Activated CD8-positive, alpha-beta memory T cell treated with anti-CD3 and anti-CD28 coated beads, Interleukin-2, amount 50 U/mL, for 1 hour (primary cell): Measurements from ENCODE around the gene HAUS5.
"Not testable (repeated sequence)": the region's sequence is repeated elsewhere in the genome, so short reads cannot be mapped to it uniquely, and the experiment has no call there.

Source experiments
- DNase-seq: peaks from one replicate; pipeline ENCODE4 v3.0.0-alpha.2; 2020; ENCODE audit errors: extremely low read depth

The HAUS5 gene, protein sequence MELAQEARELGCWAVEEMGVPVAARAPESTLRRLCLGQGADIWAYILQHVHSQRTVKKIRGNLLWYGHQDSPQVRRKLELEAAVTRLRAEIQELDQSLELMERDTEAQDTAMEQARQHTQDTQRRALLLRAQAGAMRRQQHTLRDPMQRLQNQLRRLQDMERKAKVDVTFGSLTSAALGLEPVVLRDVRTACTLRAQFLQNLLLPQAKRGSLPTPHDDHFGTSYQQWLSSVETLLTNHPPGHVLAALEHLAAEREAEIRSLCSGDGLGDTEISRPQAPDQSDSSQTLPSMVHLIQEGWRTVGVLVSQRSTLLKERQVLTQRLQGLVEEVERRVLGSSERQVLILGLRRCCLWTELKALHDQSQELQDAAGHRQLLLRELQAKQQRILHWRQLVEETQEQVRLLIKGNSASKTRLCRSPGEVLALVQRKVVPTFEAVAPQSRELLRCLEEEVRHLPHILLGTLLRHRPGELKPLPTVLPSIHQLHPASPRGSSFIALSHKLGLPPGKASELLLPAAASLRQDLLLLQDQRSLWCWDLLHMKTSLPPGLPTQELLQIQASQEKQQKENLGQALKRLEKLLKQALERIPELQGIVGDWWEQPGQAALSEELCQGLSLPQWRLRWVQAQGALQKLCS

DNA sequence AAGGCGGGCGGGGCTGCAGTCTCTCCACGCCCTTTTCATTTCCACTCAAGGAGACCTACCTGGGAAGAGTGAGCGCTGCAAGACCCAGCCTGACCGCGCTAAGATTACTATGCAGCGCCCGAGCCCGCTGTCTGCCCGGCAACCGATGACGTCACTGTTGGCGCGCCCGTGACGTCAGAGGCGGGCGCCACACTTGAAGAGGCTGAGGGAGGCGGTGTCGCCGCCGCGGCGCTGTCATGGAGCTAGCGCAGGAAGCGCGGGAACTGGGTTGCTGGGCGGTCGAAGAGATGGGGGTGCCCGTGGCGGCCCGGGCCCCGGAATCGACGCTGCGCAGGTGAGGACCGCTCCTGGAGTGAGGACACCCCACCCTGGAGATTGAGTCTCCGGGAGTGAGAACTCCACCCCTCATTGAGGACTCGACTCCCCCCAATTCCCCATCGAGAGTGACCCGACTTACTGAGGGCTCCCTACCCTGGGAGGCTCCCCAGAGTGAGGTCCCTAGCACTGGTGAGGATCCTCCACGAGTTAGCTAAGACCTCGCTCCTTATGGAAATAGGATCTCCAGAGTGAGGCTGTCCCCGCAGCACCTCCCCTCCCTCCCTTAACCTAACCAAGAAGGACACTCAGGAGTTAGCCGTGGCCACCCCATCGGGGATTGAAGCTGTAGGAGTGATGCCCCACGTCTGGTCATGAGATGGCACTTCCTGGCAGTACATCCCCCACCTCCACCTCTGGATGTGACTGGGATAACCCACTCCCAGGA is at the start of gene HAUS5:
HAUS5 (plus strand) TSS at position 177 of the 763 bp plus-strand sequence; CDS start at position 237, 60 bp downstream.
- DNase-seq = peak; percentile 72

DNA sequence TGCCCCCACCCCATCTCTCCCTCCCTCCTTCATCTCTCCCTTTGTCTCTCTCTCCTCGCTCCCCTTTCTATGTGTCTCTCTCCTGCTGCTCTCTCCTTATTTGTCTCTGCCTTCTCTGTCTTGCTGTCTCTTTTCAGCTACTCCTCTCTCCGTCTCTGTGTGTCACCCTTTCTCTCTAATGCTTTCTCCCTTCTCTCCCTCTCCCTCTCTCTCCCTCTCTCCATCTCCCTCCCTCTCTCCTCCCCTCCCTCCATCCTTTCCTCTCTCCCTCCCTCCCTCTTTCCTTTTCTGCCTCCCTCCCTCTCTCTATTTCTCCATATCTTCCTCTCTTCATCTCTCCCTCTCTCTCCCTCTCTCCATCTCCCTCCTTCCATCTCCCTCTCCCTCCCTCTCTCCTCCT is 49.8 kb upstream of the HAUS5 start:
- DNase-seq = no peak

DNA sequence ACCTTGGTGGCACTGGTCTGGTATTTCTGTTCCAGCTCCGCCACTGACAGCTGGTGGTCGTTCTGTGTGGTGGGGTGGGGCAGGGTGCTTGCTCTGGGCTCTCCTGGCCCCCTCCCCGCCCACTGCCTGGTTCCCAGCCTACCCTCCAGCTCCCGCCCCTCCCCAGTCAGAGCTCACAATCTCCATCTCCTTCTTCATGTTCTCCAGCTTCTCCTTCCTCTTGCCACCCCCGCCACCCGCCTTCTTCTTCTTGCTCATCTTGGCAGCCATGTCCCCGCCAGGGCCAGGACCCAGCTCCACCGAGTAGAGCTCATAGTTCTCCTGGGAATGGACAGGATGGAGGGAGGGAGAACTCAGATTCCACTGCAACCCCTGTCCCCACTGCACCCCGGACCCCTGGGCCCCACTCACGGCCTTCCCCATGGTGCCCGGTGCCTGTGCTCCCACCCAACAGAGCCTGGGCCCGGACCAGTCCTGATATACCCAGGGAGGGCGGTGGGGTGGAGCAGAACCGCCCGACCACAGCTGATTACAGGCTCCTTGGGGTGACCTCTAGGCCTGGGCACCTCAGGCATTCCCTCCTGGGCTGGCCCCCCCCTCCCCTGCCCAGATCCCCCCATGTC is 49.2 kb upstream of the HAUS5 start, which contains the start of gene ATP4A:
ATP4A (minus strand) TSS at position 452 of the 623 bp plus-strand sequence; CDS start at position 423, 29 bp downstream.
- no peak for DNase-seq

DNA sequence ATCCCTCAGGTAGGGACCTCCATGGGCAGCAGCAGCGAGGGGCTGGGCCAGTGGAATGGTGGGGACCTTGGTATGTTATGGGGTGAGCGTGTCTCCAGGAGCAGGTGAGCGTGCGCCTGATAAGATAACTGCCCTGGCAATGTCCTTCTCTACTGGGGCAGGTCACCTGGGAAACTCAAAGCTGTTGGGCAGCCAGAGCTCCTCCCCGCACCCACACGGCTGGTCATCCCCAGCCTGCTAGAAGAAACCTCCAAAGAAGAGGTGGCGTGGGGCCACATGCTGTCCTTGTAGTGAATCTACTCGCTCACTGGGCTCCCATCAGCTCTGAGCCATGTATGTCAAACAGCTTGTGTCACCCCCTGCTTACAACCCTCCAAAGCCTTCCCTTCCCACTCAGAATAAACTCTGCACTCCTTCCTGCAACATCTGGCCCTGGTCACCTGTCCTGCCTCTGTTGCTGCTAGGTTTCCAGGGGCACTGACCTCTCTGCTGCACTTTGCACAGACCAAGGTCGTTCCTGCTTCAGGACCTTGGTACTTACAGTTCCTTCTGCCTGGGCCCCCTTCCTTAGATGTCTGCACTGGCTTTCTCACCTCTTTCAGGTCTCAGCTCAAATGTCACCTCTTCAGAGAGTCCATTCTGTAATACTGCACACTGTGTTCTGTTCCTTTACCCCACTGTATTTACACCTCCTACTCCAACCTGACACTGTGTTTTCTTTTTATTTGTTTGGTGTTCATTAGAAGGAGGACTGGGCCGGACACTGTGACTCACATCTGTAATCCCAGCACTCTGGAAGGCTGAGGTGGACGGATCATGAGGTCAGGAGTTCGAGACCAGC is 47.3 kb upstream of the HAUS5 start:
- no peak for DNase-seq

DNA sequence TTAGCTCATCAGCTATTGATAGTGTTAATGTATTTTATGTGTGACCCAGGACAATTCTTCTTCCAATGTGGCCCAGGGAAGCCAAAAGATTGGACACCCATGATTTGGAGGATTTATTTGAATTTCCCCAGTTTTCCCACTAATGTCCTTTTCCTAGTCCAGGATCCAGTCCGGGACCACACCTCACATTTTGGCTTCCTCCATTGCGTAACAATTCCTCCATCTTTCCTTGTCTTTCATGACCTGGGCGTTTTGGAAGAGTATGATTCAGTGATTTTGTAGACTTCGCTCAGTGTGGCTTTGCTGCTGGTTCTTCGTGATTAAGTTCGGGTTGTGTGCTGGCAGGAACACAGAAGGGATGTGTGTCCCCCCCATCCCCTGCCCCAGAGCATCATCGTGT is 45.8 kb upstream of the HAUS5 start:
- no peak for DNase-seq

DNA sequence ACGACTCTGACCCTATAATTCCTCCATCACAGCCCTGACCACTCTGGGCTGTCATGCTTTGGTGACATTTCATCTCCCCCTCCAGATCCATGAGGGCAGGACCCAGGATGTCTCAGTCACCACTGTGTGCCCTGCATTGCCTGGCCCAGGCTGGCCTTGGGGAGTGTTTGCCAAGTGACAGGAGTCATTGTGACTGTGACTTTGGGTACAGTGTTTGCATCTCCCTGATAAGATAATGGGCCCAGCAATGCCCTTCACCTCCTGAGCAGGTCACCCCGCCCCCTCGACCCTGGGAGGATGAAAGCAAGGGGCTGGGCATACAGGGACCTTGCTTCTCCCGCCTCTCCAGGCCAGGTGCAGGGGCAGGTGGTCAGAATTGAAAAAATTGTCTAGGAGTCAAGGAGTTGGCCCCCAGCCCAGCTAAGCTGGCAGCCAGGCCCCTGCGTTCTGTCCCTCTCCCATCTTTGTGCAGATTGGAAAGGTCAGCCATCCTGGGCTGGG is 43.2 kb upstream of the HAUS5 start:
- no peak for DNase-seq

DNA sequence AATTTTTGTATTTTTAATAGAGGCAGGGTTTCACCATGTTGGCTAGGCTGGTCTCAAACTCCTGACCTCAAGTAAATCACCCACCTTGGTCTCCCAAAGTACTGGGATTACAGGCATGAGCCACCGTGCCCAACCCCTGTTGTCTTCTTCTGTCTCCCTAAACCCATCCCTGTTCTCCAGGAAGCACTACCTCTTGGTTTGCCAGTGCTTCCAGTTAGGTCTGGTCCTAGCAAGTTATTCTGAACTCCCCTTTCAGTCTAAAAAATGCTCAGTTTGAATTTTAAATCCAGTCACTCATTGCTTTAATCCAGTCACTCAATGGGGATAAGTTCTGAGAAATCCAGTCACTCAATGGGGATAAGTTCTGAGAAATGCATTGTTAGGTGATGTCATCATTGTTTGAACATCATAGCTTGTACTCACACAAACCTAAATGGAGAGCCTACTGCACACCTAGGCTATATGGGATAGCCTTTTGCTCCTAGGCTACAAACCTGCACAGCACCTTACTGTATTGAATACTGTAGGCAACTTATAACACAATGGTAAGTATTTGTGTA is 41.0 kb upstream of the HAUS5 start:
- no peak for DNase-seq

DNA sequence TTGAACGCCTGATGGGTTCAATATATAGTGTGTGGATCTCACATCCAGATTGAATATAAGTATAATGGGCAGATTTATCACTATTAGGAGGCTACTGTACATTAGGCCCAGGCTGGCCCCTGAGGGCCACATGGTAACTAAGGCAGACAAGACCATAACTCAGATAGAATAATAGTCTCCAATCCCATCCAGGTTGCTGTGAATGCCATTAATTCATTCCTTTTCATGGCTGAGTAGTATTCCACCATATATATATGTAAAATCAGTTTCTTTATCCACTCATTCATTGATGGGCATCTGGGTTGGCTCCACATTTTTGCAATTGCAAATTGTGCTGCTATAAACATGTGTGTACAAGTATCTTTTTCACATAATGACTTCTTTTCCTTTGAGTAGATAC is 34.6 kb upstream of the HAUS5 start:
- no peak for DNase-seq

DNA sequence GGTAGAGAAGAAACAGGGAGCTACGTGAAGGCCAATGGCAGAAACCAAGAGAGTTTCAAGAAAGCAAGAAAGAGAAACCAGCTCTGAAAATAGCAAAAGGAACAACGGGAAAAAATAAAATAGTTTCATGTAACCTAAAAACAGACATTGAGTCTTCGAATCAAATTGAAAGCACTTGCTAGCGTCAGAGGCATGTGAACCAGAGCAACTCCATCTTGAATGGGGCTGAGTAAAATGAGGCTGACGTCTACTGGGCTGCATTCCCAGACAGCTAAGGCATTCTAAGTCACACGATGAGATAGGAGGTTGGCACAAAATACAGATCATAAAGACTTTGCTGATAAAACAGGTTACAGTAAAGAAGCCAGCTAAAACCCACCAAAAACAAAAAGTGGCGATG is 33.8 kb upstream of the HAUS5 start:
- no peak for DNase-seq

DNA sequence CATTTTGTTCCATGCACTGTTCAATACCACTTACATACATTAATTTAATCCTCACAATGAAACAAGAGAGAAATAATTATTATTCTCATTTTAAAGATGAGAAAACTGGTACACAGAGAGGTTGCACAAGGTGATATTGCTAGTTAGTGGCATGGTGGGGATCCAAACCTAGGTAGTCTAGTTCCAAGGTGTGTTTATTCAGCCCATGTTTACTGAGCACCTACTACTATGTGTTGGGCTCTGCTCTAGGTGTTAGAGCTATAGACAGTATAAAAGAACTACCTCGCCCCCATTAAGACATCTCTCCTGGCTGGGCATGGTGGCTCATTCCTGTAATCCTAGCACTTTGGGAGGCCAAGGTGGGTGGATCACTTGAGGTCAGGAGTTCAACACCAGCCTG is 29.8 kb upstream of the HAUS5 start:
- DNase-seq = no peak

DNA sequence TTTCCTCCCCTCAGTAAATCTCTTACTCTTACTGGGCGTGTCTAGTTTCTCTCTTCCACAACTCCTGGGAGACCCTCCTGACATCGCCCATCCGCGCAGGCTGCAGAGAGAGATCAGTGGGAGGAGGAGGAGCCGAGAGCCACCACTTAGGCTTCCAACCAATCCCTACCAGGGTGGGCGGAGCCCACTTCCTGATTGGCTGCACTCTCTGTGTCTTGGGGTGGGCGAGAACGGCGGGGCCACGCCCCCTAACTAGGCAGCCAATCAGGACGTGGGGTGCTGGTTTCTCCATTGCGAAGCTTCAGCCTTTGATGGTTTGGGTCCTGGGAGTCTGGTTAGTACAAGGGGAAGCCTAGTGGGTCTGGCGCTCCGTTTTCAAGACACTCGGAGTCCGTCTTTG is 26.7 kb upstream of the HAUS5 start, which contains the start of gene PMIS2:
PMIS2 (plus strand) TSS at position 326 of the 400 bp plus-strand sequence. CDS start 87 bp downstream, outside the sequence.
- no peak for DNase-seq

DNA sequence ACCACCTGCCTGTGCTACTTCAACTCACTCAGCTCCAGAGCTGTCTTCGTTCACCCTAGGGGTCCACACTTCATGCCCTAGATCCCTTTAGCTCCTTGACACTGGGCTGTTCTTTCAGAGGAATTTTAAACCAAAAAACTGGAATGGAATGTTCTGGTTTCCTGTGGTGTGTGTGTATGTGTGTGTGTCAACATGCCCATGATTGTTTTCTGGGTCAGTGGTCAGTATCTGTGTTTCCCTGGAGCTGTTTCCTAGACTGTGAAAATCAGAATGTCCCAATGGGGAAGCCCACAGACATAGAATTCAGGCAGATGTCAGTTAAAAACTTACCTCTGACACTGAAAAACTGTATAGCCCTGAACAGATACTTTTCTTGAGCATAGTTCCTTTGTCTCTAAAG is 25.2 kb upstream of the HAUS5 start:
- DNase-seq = no peak

DNA sequence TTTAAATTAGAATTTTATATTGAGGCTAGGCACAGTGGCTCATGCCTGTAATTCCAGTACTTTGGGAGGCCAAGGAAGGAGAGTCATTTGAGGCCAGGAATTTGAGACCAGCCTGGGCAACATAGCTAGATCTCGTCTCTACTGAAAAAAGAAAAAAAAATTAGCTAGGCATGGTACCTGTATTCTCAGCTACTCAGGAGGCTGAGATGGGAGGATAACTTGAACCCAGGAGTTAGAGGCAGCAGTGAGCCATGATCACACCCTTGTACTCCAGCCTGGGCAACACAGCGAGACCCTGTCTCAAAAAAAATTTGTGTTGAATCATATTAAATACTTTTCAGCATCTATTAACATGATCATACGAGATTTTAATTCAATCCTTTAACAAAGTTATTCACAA is 21.7 kb upstream of the HAUS5 start:
- DNase-seq = no peak

DNA sequence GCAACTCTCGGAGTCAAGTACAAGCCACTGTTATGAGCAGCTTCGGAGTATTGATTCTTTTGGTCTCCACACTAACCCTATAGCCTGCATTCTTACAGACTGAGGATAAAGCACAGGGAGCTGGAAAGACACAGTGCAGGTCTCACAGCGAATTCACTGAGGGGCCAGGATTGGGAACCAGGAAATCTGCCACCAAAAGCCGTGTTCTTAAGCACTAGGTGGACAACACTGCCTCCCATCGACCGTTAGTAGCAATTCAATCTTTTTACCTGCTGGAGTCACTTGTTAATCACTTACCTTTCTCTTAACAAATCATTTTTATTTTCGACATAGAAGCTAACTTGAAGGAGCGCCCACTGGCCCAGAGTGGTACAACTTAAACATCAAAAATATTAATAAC is 20.3 kb upstream of the HAUS5 start:
- no peak for DNase-seq

DNA sequence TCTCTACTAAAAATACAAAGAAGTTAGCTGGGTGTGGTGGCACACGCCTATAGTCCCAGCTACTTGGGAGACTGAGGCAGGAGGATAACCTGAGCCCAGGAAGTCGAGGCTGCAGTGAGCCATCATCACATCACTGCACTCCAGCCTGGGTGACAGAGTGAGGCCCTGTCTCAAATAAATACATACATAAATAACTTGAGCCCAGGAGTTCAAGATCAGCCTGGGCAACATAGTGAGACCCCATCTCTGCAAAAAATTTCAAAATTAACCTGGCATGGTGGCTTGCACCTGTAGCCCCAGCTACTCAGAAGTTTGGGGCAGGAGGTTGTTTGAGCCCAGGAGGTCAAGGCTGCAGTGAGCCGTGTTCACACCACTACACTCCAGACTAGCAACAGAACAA is 17.5 kb upstream of the HAUS5 start:
- DNase-seq = not testable (repeated sequence)

DNA sequence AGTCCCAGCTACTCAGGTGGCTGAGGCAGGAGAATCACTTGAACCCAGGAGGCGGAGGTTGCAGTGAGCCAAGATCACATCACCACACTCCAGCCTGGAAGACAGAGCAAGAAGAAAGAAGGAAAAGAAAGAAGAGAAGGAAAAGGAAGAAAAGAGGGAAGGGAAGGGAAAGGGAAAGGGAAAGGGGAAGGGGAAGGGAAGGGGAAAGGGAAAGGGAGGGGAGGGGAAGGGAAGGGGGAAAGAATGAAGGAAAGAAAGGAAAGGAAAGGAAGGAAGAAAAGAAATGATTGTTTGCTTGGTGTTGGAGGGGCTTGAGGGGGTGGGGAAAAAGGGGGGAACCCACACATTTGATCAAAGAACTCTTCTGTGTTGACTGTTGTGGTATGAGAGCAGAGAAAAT is 16.6 kb upstream of the HAUS5 start:
- DNase-seq = no peak

DNA sequence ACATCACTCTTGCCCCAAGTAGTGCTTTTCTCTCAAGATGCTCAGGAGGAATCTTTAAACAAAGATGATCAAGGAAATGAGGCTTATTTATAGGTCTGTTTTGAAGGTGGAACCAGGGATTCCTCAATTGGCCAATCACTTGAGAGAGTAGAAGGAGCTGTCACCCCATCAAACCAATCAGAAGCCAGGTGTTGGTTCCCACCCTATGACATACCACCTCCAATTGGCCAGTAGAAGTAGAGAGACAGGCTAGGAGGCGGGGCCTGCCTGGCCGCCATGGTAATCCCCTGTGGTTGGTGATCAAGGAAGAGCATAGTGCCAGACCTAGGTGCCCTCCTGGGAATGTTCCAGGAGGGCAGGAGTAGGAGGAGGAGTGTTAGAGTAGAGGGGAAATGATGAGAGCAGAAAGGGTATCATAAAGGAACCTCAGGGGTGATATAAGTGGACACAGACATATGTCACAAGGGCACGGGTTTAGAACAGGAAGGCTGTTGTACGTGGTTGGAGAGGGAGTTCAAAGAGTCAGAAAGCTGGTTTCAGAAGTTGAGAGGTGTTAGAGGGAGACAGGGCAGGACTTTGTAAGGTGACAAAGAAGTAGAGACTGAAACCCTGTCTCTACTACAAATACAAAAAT is 16.1 kb upstream of the HAUS5 start:
- no peak for DNase-seq

DNA sequence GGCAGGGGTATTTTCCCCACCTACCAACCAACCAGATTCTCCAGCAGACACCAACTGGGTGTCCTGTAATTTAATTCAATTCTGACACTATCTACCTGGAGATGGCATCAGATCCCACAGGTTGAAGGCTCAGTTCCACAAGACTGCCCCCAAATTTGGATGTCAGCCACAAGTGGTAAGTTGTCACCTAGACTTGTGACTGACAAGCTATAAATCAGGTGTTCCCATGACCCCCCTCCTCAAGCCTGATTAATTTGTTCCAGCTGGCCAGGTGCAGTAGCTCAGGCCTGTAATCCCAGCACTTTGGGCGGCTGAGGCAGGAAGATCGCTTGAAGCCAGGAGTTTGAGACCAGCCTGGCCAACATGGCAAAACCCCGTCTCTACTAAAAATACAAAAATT is 10.6 kb upstream of the HAUS5 start:
- no peak for DNase-seq

DNA sequence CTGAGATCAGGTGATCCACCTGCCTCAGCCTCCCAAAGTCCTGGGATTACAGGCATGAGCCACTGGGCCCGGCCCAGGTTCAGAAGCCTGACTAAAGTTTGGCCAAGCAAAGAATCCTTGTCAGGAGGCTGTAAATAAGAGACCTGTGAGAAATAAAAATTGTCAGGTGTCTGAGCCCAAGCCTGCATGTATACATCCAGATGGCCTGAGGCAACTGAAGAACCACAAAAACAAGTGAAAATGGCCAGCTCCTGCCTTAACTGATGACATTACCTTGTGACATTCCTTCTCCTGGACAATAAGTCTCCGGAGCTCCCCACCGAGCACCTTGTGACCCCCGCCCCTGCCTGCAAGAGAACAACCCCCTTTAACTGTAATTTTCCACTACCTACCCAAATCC is 8.1 kb upstream of the HAUS5 start:
- not testable (repeated sequence) for DNase-seq

DNA sequence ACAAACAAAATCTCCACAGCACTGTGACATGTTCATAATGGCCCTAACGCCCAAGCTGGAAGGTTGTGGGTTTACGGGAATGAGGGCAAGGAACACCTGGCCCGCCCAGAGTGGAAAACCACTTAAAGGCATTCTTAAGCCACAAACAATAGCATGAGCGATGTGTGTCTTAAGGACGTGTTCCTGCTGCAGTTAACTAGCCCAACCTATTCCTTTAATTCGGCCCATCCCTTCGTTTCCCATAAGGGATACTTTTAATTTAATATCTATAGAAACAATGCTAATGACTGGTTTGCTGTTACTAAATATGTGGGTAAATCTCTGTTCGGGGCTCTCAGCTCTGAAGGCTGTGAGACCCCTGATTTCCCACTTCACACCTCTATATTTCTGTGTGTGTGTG is 5.4 kb upstream of the HAUS5 start:
- not testable (repeated sequence) for DNase-seq
